ENCODE results near the gene RASGRF1.

Gene RASGRF1

GRCh38 chr15:79045041-79045440, 45.5 kb downstream of the RASGRF1 start:
- H3K9me2 ChIP-seq (replicated peaks; ENCODE audit: insufficient read depth, low read length) = no peaks in the 10 kb centered on the region
- H3K4me1 ChIP-seq (ENCODE audit: low read length) = no peaks in the 10 kb centered on the region
- no peak overlapping the region for H2AFZ ChIP-seq (ENCODE audit: low read length)
- no peak for DNase-seq
- no peaks in the 10 kb centered on the region for H3K9me3 ChIP-seq (replicated peaks; ENCODE audit: insufficient read depth, low read length)
- no peaks in the 10 kb centered on the region for H3K79me2 ChIP-seq (ENCODE audit: low read length)
- H3K27ac ChIP-seq (ENCODE audit: low read length) = no peak overlapping the region
- no peak overlapping the region for H3K4me2 ChIP-seq (ENCODE audit: low read depth, low read length)
- H3K4me3 ChIP-seq (ENCODE audit: low read length) = no peak overlapping the region
- no peak overlapping the region for H3K9ac ChIP-seq (ENCODE audit: low read length)
- TF ChIP-seq EZH2 (optimal IDR thresholded peaks at IDR 0.05; ENCODE audit: low read depth, low read length) (no peak), EZH2phosphoT487 (IDR thresholded peaks at IDR 0.05; ENCODE audit: low read length) (no peak), CTCF (IDR thresholded peaks at IDR 0.05; ENCODE audit: low read length) (no peak)
- no peaks in the 10 kb centered on the region for H3K27me3 ChIP-seq (replicated peaks; ENCODE audit: insufficient read depth, low read length)
- no peaks in the 10 kb centered on the region for H3K36me3 ChIP-seq (replicated peaks; ENCODE audit: insufficient read depth, low read length)
- no peaks in the 10 kb centered on the region for H4K20me1 ChIP-seq (ENCODE audit: insufficient read depth, low read length)
- H3F3A ChIP-seq (ENCODE audit: insufficient read depth, low read length) = no peaks in the 10 kb centered on the region

- H3K27ac ChIP-seq (ENCODE audit: low read length) = no peak overlapping the region
- no peaks in the 10 kb centered on the region for H3K79me2 ChIP-seq (ENCODE audit: low read length)
- H3K9me2 ChIP-seq (replicated peaks; ENCODE audit: insufficient read depth, low read length) = no peaks in the 10 kb centered on the region
- no peak overlapping the region for H3K4me3 ChIP-seq (ENCODE audit: low read length)
- no peak overlapping the region for H3K9ac ChIP-seq (ENCODE audit: low read length)
- no peaks in the 10 kb centered on the region for H3K9me3 ChIP-seq (replicated peaks; ENCODE audit: insufficient read depth, low read length)
- H3K4me1 ChIP-seq (ENCODE audit: low read length) = no peaks in the 10 kb centered on the region
- H4K20me1 ChIP-seq (ENCODE audit: insufficient read depth, low read length) = no peaks in the 10 kb centered on the region
- DNase-seq = no peak
- no peaks in the 10 kb centered on the region for H3K36me3 ChIP-seq (replicated peaks; ENCODE audit: insufficient read depth, low read length)
- H3K27me3 ChIP-seq (replicated peaks; ENCODE audit: insufficient read depth, low read length) = no peaks in the 10 kb centered on the region
- H3F3A ChIP-seq (ENCODE audit: insufficient read depth, low read length) = no peaks in the 10 kb centered on the region
- no peak for TF ChIP-seq CTCF (IDR thresholded peaks at IDR 0.05; ENCODE audit: low read length)
- TF ChIP-seq EZH2 (optimal IDR thresholded peaks at IDR 0.05; ENCODE audit: low read depth, low read length) = no peak
- TF ChIP-seq EZH2phosphoT487 (IDR thresholded peaks at IDR 0.05; ENCODE audit: low read length) = no peak
- H2AFZ ChIP-seq (ENCODE audit: low read length) = no peak overlapping the region
- H3K4me2 ChIP-seq (ENCODE audit: low read depth, low read length) = no peak overlapping the region
Measured at GRCh38 chr15:79042213-79042928, 48.2 kb downstream of the RASGRF1 start.

- H3F3A ChIP-seq (ENCODE audit: insufficient read depth, low read length) = no peaks in the 10 kb centered on the region
- no peak overlapping the region for H3K9ac ChIP-seq (ENCODE audit: low read length)
- H3K9me2 ChIP-seq (replicated peaks; ENCODE audit: insufficient read depth, low read length) = no peaks in the 10 kb centered on the region
- TF ChIP-seq EZH2 (optimal IDR thresholded peaks at IDR 0.05; ENCODE audit: low read depth, low read length) (no peak), CTCF (IDR thresholded peaks at IDR 0.05; ENCODE audit: low read length) (no peak), EZH2phosphoT487 (IDR thresholded peaks at IDR 0.05; ENCODE audit: low read length) (no peak)
- H3K27me3 ChIP-seq (replicated peaks; ENCODE audit: insufficient read depth, low read length) = no peaks in the 10 kb centered on the region
- no peaks in the 10 kb centered on the region for H4K20me1 ChIP-seq (ENCODE audit: insufficient read depth, low read length)
- H3K27ac ChIP-seq (ENCODE audit: low read length) = no peak overlapping the region
- H3K4me3 ChIP-seq (ENCODE audit: low read length) = no peak overlapping the region
- no peaks in the 10 kb centered on the region for H3K36me3 ChIP-seq (replicated peaks; ENCODE audit: insufficient read depth, low read length)
- no peak for DNase-seq
- H3K9me3 ChIP-seq (replicated peaks; ENCODE audit: insufficient read depth, low read length) = no peaks in the 10 kb centered on the region
- H2AFZ ChIP-seq (ENCODE audit: low read length) = no peak overlapping the region
- H3K4me1 ChIP-seq (ENCODE audit: low read length) = no peaks in the 10 kb centered on the region
- H3K4me2 ChIP-seq (ENCODE audit: low read depth, low read length) = no peak overlapping the region
- no peaks in the 10 kb centered on the region for H3K79me2 ChIP-seq (ENCODE audit: low read length)
Measured at GRCh38 chr15:79041601-79042168, 48.9 kb downstream of the RASGRF1 start.

Data from MM.1S (cell line).